ENCODE results near the gene RPA3.

DNA sequence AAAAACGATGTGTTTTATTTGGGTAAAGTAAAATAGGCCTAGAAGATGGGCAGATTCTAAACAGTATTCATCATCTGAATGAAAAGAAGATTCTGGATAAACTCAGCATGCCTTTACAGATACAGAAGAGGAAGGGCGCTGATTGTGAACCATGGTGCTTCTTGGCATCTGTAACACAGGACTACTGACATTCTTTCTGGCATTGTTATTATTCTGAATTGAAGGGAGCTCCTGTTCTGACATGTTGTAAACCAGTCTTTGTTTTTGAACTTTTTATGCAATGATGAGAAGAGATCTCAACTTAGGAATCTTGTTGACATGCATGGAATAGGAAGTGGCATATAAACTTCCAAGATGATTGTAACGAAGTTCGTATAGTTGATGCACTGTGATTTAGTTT is 13.5 kb downstream of the RPA3 start:
- TF ChIP-seq, protein P1, sequence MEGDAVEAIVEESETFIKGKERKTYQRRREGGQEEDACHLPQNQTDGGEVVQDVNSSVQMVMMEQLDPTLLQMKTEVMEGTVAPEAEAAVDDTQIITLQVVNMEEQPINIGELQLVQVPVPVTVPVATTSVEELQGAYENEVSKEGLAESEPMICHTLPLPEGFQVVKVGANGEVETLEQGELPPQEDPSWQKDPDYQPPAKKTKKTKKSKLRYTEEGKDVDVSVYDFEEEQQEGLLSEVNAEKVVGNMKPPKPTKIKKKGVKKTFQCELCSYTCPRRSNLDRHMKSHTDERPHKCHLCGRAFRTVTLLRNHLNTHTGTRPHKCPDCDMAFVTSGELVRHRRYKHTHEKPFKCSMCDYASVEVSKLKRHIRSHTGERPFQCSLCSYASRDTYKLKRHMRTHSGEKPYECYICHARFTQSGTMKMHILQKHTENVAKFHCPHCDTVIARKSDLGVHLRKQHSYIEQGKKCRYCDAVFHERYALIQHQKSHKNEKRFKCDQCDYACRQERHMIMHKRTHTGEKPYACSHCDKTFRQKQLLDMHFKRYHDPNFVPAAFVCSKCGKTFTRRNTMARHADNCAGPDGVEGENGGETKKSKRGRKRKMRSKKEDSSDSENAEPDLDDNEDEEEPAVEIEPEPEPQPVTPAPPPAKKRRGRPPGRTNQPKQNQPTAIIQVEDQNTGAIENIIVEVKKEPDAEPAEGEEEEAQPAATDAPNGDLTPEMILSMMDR (IDR thresholded peaks at IDR 0.05; ENCODE audit: low read depth, low read length): no peak
- no peak for TF ChIP-seq POLR2A (IDR thresholded peaks at IDR 0.05; ENCODE audit: extremely low read depth, insufficient read length)
- TF ChIP-seq, protein P2, sequence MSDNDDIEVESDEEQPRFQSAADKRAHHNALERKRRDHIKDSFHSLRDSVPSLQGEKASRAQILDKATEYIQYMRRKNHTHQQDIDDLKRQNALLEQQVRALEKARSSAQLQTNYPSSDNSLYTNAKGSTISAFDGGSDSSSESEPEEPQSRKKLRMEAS (IDR thresholded peaks at IDR 0.05; ENCODE audit: low read depth, low read length): no peak
- TF ChIP-seq MYC (IDR thresholded peaks at IDR 0.05; ENCODE audit: low read depth, low read length): no peak
